ENCODE results near the gene CACNA1C.

The CACNA1C gene

GRCh38 chr12:2722806-2723205 is 670.0 kb downstream of the CACNA1C start:
- Histone ChIP-seq H3K79me2 (ENCODE audit: insufficient read depth, low read depth) (no peaks in the 10 kb centered on the region), H3K4me1 (ENCODE audit: low read depth, poor library complexity, severe bottlenecking) (no peaks in the 10 kb centered on the region), H3K27me3 (ENCODE audit: insufficient read depth, low read depth) (no peaks in the 10 kb centered on the region), H3K4me3 (IDR thresholded peaks at IDR 0.05; ENCODE audit: insufficient read depth, low read depth, low read length) (no peak overlapping the region), H3K4me2 (no peak overlapping the region), H3K27ac (no peak overlapping the region), H3K9ac (no peak overlapping the region), H3K36me3 (ENCODE audit: insufficient read depth) (no peaks in the 10 kb centered on the region), H2AFZ (ENCODE audit: low read depth) (no peak overlapping the region), H4K20me1 (ENCODE audit: insufficient read depth) (no peaks in the 10 kb centered on the region)
- TF ChIP-seq CTCF (conservative IDR thresholded peaks at IDR 0.05; ENCODE audit: low read depth, low read length) = no peak

GRCh38 chr12:2732290-2732689 is 679.5 kb downstream of the CACNA1C start:
- H3K4me2 ChIP-seq = no peak overlapping the region
- no peaks in the 10 kb centered on the region for H3K36me3 ChIP-seq (ENCODE audit: insufficient read depth)
- H3K4me3 ChIP-seq (IDR thresholded peaks at IDR 0.05; ENCODE audit: insufficient read depth, low read depth, low read length) = no peak overlapping the region
- no peak overlapping the region for H3K27ac ChIP-seq
- TF ChIP-seq CTCF (conservative IDR thresholded peaks at IDR 0.05; ENCODE audit: low read depth, low read length) = no peak
- no peak overlapping the region for H2AFZ ChIP-seq (ENCODE audit: low read depth)
- no peaks in the 10 kb centered on the region for H4K20me1 ChIP-seq (ENCODE audit: insufficient read depth)
- no peaks in the 10 kb centered on the region for H3K79me2 ChIP-seq (ENCODE audit: insufficient read depth, low read depth)
- no peaks in the 10 kb centered on the region for H3K27me3 ChIP-seq (ENCODE audit: insufficient read depth, low read depth)
- H3K9ac ChIP-seq = no peak overlapping the region
- H3K4me1 ChIP-seq (ENCODE audit: low read depth, poor library complexity, severe bottlenecking) = no peaks in the 10 kb centered on the region

GRCh38 chr12:2733493-2734355 is 680.9 kb downstream of the CACNA1C start:
- Histone ChIP-seq H4K20me1 (ENCODE audit: insufficient read depth) (no peaks in the 10 kb centered on the region), H3K27me3 (ENCODE audit: insufficient read depth, low read depth) (no peaks in the 10 kb centered on the region), H3K4me2 (no peak overlapping the region), H2AFZ (ENCODE audit: low read depth) (no peak overlapping the region), H3K36me3 (ENCODE audit: insufficient read depth) (no peaks in the 10 kb centered on the region), H3K79me2 (ENCODE audit: insufficient read depth, low read depth) (no peaks in the 10 kb centered on the region), H3K4me3 (IDR thresholded peaks at IDR 0.05; ENCODE audit: insufficient read depth, low read depth, low read length) (no peak overlapping the region), H3K27ac (no peak overlapping the region), H3K4me1 (ENCODE audit: low read depth, poor library complexity, severe bottlenecking) (no peaks in the 10 kb centered on the region), H3K9ac (no peak overlapping the region)
- no peak for TF ChIP-seq CTCF (conservative IDR thresholded peaks at IDR 0.05; ENCODE audit: low read depth, low read length)

- no peak overlapping the region for H3K4me2 ChIP-seq
- no peak overlapping the region for H3K27ac ChIP-seq
- TF ChIP-seq CTCF (conservative IDR thresholded peaks at IDR 0.05; ENCODE audit: low read depth, low read length) = no peak
- H3K36me3 ChIP-seq (ENCODE audit: insufficient read depth) = no peaks in the 10 kb centered on the region
- no peak overlapping the region for H3K4me3 ChIP-seq (IDR thresholded peaks at IDR 0.05; ENCODE audit: insufficient read depth, low read depth, low read length)
- H4K20me1 ChIP-seq (ENCODE audit: insufficient read depth) = no peaks in the 10 kb centered on the region
- H3K4me1 ChIP-seq (ENCODE audit: low read depth, poor library complexity, severe bottlenecking) = no peaks in the 10 kb centered on the region
- no peak overlapping the region for H3K9ac ChIP-seq
- no peaks in the 10 kb centered on the region for H3K79me2 ChIP-seq (ENCODE audit: insufficient read depth, low read depth)
- no peak overlapping the region for H2AFZ ChIP-seq (ENCODE audit: low read depth)
- H3K27me3 ChIP-seq (ENCODE audit: insufficient read depth, low read depth) = no peaks in the 10 kb centered on the region
Observed at GRCh38 chr12:2735432-2735831, 682.6 kb downstream of the CACNA1C start.
